A549 (cell line): Measurements from ENCODE around the gene SLC19A3.
A peak's percentile ranks its signal among the peaks of the same experiment; 100 is the strongest.

Experiments used
- CBX8 ChIP-seq: fragments of 200-600 bp; sonication (generic); IDR thresholded peaks from 2 replicates; pipeline ENCODE4 v1.6.1; 2016
- CEBPB ChIP-seq, 2 experiments: fragments of >200 bp in 1 of 2; sonication (Bioruptor Twin) in 1 of 2; formaldehyde crosslinking in 1 of 2; IDR thresholded peaks; 2 replicates each; pipeline ENCODE4 v1.6.1; 2012 to 2016
- CTCF ChIP-seq: fragments of >200 bp; sonication (Bioruptor Twin); formaldehyde crosslinking; IDR thresholded peaks from 3 replicates; pipeline ENCODE4 v1.5.1; 2016
- EP300 ChIP-seq, 2 experiments: fragments of >200 bp; sonication (Bioruptor Twin); formaldehyde crosslinking; IDR thresholded peaks; 2 replicates in 1 of 2; 3 replicates in 1 of 2; pipeline ENCODE4 v1.6.1; 2016 to 2017
- POLR2A ChIP-seq: IDR thresholded peaks from 2 replicates; pipeline ENCODE4 v1.6.1; 2012; ENCODE audit warnings: mild to moderate bottlenecking, low read length
- RAD21 ChIP-seq, 2 experiments: fragments of >200 bp in 1 of 2; sonication (Bioruptor Twin) in 1 of 2; formaldehyde crosslinking in 1 of 2; IDR thresholded peaks in 1 of 2; conservative IDR thresholded peaks in 1 of 2; 2 replicates in 1 of 2; 3 replicates in 1 of 2; pipeline ENCODE4 v1.6.1; 2012 to 2018; ENCODE audit warnings: inconsistent platforms in 1 of 2
- SMC3 ChIP-seq: fragments of >200 bp; sonication (Bioruptor Twin); formaldehyde crosslinking; IDR thresholded peaks from 3 replicates; pipeline ENCODE4 v1.6.1; 2018; ENCODE audit warnings: inconsistent platforms
- USF2 ChIP-seq: fragments of 450-650 bp; IDR thresholded peaks from 2 replicates; pipeline ENCODE4 v1.6.1; 2014; ENCODE audit warnings: antibody characterized with exemption

DNA sequence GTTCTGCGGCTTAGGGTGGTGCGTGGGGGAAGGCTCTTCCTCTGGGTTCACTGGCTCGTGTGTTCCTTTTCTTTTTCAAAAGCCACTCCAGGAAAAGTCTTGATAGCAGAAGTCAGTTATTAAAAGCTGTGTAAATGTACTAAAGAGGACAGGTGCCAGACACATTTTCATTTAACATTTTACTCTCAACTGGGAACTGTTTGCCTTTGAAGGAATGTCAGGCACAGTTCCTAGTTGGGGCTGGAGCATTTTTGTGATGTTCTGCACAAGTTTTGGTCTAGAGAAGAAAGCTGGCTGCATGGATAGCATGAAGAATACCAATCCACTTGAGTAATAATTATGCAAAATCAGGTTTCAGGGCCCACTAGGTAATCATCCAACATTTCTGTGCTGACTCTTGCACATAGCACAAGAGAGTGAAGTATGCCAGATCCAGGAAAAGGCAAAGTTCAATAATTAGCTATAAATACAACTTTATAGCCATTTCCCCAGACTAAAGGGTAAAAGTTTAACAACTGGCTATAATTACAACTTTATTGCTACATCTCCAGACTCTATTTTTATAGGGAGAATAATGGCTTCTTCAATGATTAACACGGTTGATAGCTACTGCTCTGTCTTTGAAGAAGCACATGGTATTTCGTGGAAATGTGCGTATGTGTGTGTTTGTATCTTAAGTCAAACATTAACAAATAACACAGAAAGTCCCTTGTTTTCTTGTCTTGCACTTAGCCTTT lies 44.1 kb upstream of the SLC19A3 start:
- TF ChIP-seq CTCF = no peak
- TF ChIP-seq CEBPB (IDR thresholded peaks at IDR 0.05) = peak in 1 of 2 experiments; percentile 64; a peak in 1 of 4 replicates
- TF ChIP-seq POLR2A = no peak
- TF ChIP-seq CBX8 = no peak
- no peak; a peak in 1 of 5 replicates for TF ChIP-seq RAD21 (conservative IDR thresholded peaks at IDR 0.05 in 1 of 2, IDR thresholded peaks at IDR 0.05 in 1 of 2)
- TF ChIP-seq EP300 (IDR thresholded peaks at IDR 0.05) = 0 out of 5 replicates have a peak, but pooled peaks have one; percentile 19 to 39
- 0 out of 3 replicates have a peak, but pooled peaks have one; percentile 15 for TF ChIP-seq SMC3
- no peak for TF ChIP-seq USF2
